Memory B cell (primary cell): Measurements from ENCODE around the gene NKAIN4.

Experiments
- ATAC-seq: fragments of 150-1000 bp; cut with Tn5 transposase; 2 replicates; pipeline ENCODE4 v1.10.0; 2021; ENCODE audit warnings: low read depth, mild to moderate bottlenecking, moderate library complexity
- DNase-seq, 2 donors: peaks; one replicate each; pipeline ENCODE4 v3.0.0; 2022; ENCODE audit warnings: low spot score in 2 of 2
- H3K27ac Mint-ChIP-seq: one replicate; pipeline ENCODE4 v1.8.0; 2022; ENCODE audit warnings: mild to moderate bottlenecking, moderate library complexity, mixed read lengths
- H3K27me3 Mint-ChIP-seq: one replicate; pipeline ENCODE4 v1.8.0; 2022; ENCODE audit warnings: mixed read lengths
- H3K36me3 Mint-ChIP-seq: one replicate; pipeline ENCODE4 v1.8.0; 2022; ENCODE audit warnings: mild to moderate bottlenecking, mixed read lengths
- H3K4me1 Mint-ChIP-seq: one replicate; pipeline ENCODE4 v1.8.0; 2022; ENCODE audit warnings: mixed read lengths
- H3K4me3 Mint-ChIP-seq: one replicate; pipeline ENCODE4 v1.8.0; 2022; ENCODE audit warnings: mild to moderate bottlenecking, moderate library complexity, mixed read lengths
- H3K9me3 Mint-ChIP-seq: one replicate; pipeline ENCODE4 v1.8.0; 2022; ENCODE audit warnings: mixed read lengths

NKAIN4 gene

DNA sequence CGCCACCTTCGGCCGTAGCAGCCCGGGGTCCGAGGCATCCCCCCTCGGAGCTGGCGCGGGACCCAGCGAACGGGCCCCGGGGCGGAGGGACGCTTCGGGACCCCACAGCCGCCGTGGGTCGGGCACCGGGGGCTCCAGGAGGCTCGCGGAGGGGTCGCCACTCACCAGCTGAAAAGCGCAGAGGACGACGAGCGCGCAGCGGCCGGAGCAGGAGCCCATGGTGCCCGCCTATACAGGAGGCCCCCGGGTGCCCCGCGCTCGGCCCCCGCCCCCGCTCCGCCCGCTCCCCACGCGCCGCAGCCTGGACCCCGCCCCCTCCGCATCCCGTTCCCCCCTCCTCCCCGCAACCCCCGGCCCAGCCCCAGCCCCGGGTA lies at the start of gene NKAIN4:
Gene NKAIN4, minus strand, starts transcription at position 232 of the 374 bp plus-strand sequence. Its CDS starts 13 bp downstream, at position 219.
- no peak within 1 kb of the TSS for H3K27ac Mint-ChIP-seq
- DNase-seq (no peak), ATAC-seq (no peak)
- peak within 1 kb of the TSS; percentile 10 for H3K4me3 Mint-ChIP-seq
- H3K36me3 Mint-ChIP-seq, result no peaks in the 10 kb centered on the region
- peaks cover 27% of the 10 kb centered on the region for H3K27me3 Mint-ChIP-seq
- peaks cover 8% of the 10 kb centered on the region for H3K4me1 Mint-ChIP-seq
- no peaks in the 10 kb centered on the region for H3K9me3 Mint-ChIP-seq

DNA sequence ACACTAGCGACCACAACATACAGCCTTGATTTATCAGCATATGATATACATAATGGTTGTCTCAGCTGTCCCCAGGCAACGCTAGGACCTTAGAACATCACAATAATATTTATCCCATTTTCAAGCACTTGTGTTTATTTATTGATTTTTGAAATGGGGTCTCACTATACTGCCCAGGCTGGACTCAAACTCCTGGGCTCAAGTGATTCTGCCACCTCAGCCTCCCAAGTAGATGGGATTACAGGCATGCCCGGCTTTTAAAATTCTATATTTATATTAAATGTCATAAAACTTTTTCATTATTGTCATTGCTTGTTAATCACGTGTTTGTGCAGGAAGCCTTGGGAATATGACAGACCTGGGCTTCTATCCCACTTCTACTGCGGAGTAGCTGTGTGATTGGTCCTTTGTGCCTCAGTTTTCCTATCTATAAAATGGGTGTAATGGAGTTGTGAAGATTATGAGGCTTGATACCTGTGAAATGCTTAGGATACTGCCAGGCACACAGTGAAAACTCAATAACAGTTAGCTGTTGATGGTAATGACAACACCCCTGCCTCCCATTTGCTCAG lies 48.9 kb upstream of the NKAIN4 start:
- peaks cover 2% of the 10 kb centered on the region for H3K36me3 Mint-ChIP-seq
- no peak overlapping the region for H3K4me3 Mint-ChIP-seq
- no peak overlapping the region for H3K27ac Mint-ChIP-seq
- ATAC-seq (no peak), DNase-seq (no peak)
- H3K9me3 Mint-ChIP-seq, result peaks cover 3% of the 10 kb centered on the region
- peaks cover 11% of the 10 kb centered on the region for H3K27me3 Mint-ChIP-seq
- H3K4me1 Mint-ChIP-seq, result no peaks in the 10 kb centered on the region

DNA sequence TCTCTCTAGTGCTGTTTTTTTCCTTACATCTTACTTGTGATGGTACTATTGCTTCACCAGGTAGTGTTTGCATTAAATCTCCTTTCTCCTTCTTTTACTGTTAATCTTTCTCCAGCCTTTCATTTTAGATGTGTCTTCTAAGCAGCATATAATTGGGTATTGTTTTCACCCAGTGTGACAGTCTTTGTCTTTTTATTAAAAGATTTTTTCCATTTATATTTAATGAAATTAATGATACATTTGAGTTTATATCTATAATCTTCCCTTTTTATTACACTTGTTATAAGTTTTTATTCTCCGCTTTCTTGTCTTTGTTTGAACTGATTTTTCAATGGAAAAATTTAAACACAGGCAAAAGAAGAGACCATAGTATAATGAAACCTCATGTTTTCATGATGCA lies 47.4 kb upstream of the NKAIN4 start:
- peaks cover 3% of the 10 kb centered on the region for H3K9me3 Mint-ChIP-seq
- no peak overlapping the region for H3K4me3 Mint-ChIP-seq
- peaks cover 11% of the 10 kb centered on the region for H3K27me3 Mint-ChIP-seq
- no peaks in the 10 kb centered on the region for H3K4me1 Mint-ChIP-seq
- no peak for ATAC-seq
- no peak for DNase-seq
- H3K27ac Mint-ChIP-seq, result no peak overlapping the region
- H3K36me3 Mint-ChIP-seq, result peaks cover 2% of the 10 kb centered on the region

DNA sequence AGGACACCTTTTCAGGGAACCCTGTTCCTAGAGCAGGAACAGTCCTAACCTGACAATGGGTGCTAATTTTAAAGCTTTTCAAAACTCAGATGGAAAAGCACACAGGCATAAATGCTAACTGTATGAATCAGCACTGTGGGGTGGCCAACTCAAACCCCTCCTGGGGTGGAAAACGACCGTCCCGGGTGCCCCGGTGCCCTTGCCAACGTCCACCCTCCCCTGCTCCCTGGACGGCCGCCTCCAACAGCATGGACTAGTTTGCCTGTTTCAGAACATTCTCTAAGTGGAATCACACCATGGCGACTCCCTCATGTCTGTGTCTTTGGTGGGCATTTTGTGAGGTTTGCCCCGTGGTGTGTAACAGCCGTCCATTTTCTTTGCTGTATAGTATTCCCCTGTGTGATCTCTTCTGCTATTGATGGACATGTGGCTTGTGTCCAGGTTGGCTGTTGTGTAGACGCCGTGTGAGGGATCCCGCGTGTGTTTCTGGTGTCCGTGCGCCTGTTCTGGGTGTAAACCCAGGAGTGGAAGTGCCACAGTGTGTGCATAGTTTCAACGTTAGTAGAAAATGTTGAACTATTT lies 44.6 kb upstream of the NKAIN4 start:
- peaks cover 3% of the 10 kb centered on the region for H3K9me3 Mint-ChIP-seq
- H3K4me1 Mint-ChIP-seq, result no peaks in the 10 kb centered on the region
- peaks cover 2% of the 10 kb centered on the region for H3K36me3 Mint-ChIP-seq
- DNase-seq (no peak), ATAC-seq (no peak)
- H3K27ac Mint-ChIP-seq, result no peak overlapping the region
- no peak overlapping the region for H3K4me3 Mint-ChIP-seq
- peaks cover 16% of the 10 kb centered on the region for H3K27me3 Mint-ChIP-seq

DNA sequence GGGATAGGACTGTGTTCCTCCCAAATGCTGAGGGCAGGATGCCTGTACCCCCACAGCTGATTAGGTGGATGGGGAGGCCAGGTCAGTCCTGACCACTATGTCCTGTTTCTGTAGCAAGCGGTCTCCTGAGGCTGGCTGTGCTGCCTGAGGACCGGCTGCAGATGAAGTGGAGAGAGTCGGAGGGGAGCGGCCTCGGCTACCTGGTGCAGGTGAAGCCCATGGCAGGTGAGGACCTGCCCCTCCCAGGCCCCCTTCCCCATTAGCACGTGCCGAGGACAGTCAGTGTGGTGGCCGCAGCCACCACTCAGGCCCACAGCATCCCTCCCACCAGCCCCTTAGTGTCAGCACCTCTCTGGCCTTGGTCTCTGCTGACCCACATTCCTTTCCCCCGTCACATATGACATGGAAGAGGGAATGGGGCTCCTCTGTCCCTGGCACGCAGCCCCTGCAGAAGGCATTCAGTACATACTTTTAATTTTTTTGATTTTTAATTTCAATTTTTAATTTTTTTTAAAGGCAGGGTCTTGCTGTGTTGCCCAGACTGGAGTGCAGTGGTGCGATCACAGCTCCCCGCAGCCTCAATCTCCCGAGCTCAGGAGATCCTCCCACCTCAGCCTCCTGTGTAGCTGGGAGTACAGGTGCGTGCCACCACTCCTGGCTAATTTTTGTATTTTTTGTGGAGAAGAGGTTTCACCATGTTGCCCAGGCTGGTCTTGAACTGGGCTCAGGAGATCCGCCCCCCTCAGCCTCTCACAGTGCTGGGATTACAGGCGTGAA lies 43.7 kb upstream of the NKAIN4 start:
- H3K27me3 Mint-ChIP-seq, result peaks cover 16% of the 10 kb centered on the region
- no peak overlapping the region for H3K4me3 Mint-ChIP-seq

DNA sequence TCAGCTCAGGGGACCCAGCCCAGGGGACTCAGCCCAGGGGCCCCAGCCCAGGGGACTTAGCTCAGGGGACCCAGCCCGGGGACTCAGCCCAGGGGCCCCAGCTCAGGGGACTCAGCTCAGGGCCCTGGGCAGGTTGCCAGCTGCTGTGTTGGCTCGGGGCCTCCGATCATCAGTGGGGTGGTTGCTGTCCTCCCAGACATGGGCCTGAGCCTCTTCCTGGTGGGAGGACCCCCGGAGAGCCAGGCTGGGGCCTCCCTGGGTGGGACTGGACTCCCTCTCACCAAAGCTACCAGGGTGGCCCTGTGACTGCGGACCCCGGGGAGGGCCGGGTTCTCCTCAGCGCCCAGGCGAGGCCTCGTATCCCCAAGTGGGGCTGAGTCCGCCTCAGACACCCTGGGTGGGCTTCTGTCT lies 43.1 kb upstream of the NKAIN4 start:
- Mint-ChIP-seq H3K9me3 (peaks cover 3% of the 10 kb centered on the region), H3K4me1 (no peaks in the 10 kb centered on the region), H3K27ac (no peak overlapping the region), H3K36me3 (no peaks in the 10 kb centered on the region), H3K27me3 (peaks cover 12% of the 10 kb centered on the region), H3K4me3 (no peak overlapping the region)
- no peak for DNase-seq
- no peak for ATAC-seq

More for the DNA sequence above, 43.7 kb upstream of the NKAIN4 start:
- no peak overlapping the region for H3K27ac Mint-ChIP-seq
- DNase-seq, result no peak
- H3K36me3 Mint-ChIP-seq, result peaks cover 2% of the 10 kb centered on the region
- peaks cover 3% of the 10 kb centered on the region for H3K9me3 Mint-ChIP-seq
- H3K4me1 Mint-ChIP-seq, result no peaks in the 10 kb centered on the region
- ATAC-seq, result no peak

DNA sequence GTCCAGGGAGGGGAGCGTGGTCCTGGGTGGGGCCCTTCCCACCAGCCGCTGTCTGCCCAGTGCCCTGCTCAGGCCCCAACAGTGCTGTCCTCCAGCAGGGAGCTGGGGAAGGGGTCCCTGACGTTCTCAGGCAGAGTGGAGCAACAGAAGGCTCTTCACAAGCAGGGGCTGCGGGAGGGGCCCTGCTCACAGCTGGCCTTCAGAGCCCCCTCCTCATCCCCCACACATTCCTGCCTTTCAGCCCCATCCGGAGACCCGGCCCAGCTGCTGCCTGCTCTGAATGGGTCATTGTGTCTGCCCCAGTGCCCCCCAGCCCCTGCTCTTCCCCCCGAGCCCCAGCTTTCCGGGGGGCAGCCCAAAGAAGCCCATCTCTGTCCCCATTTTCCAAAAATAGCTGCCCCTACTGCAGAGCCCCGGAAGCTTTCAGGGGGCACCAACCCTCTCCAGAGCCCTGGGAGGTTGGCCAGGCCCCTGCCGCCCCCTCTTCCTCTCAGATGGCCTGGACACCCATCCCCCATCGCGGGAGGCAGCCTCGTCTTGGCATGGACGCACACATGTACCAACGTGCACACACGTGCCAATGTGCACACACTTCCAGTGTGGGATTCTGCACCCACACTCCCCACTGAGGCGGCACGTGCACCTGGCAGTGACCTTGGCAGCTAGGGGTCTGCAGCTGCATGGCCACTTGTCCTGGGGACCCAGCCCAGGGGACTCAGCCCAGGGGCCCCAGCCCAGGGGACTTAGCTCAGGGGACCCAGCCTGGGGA lies 42.5 kb upstream of the NKAIN4 start:
- Mint-ChIP-seq H3K4me3 (no peak overlapping the region), H3K4me1 (no peaks in the 10 kb centered on the region), H3K27ac (no peak overlapping the region), H3K9me3 (peaks cover 3% of the 10 kb centered on the region), H3K27me3 (peaks cover 12% of the 10 kb centered on the region), H3K36me3 (no peaks in the 10 kb centered on the region)
- DNase-seq (no peak), ATAC-seq (no peak)

DNA sequence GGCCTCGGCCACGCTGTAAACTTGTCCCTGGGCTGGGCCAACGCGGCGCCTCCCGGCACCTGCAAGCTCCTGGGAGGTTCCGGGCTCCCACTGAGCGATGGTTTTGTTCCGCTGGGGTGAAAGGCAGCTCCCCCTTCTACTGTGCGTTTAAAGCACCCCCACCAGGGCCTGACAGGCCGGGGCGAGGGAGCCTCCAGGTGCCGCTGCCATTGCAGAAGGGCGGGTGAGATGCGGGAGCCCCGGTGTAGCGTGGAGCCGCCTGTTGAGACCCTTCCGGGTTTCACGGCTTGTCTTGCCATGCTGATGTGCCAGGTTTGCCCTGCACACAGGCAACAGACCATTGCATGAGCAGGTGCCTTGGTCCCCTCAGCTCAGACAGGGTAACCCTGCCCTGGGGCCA lies 41.6 kb upstream of the NKAIN4 start:
- no peak overlapping the region for H3K27ac Mint-ChIP-seq
- H3K4me3 Mint-ChIP-seq, result no peak overlapping the region
- peaks cover 8% of the 10 kb centered on the region for H3K27me3 Mint-ChIP-seq
- DNase-seq (no peak), ATAC-seq (no peak)
- H3K9me3 Mint-ChIP-seq, result no peaks in the 10 kb centered on the region
- no peaks in the 10 kb centered on the region for H3K4me1 Mint-ChIP-seq
- no peaks in the 10 kb centered on the region for H3K36me3 Mint-ChIP-seq

DNA sequence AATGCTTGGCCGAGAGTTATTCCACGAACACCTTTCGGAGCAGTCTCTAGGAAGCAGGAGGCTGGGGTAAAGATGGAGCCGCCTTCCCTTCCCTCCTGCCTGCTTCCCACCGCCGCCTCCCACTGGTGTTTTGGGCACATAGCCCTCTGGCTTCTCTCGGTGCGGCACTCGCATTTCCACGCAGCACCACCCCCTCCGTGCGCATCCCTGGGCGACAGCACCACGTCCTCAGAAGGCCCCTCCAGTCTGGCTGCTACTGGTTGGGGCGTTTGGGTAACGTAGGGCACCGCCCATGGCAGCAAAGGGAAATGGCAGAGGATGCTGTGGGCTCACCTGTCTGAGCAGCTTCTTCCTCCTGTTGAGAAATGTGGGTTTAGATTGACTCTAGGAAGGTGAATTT lies 41.2 kb upstream of the NKAIN4 start:
- DNase-seq (no peak), ATAC-seq (no peak)
- Mint-ChIP-seq H3K36me3 (no peaks in the 10 kb centered on the region), H3K4me3 (no peak overlapping the region), H3K27ac (no peak overlapping the region), H3K4me1 (no peaks in the 10 kb centered on the region), H3K9me3 (no peaks in the 10 kb centered on the region), H3K27me3 (peaks cover 8% of the 10 kb centered on the region)

DNA sequence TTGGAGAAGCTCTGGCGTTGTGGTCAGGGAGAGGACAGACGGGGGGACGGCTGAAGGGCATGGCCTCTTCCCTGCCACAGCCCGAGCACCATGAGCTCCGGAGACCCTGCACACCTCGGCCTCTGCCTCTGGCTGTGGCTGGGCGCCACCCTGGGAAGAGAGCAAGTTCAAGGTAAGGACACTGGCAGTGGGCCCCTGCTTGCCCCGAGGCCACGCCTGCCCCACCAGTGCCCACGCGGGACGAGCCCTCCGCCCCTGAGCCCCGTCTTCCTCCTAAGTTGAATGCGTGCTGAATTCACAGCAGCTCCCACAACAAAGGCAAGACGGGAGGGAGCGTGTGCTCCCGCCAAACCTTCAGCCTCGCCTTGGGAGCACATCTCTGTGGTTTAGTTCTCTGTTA lies 40.8 kb upstream of the NKAIN4 start:
- no peaks in the 10 kb centered on the region for H3K9me3 Mint-ChIP-seq
- no peak overlapping the region for H3K4me3 Mint-ChIP-seq
- no peak overlapping the region for H3K27ac Mint-ChIP-seq
- H3K4me1 Mint-ChIP-seq, result no peaks in the 10 kb centered on the region
- H3K36me3 Mint-ChIP-seq, result no peaks in the 10 kb centered on the region
- no peak for DNase-seq
- peaks cover 8% of the 10 kb centered on the region for H3K27me3 Mint-ChIP-seq
- no peak for ATAC-seq

DNA sequence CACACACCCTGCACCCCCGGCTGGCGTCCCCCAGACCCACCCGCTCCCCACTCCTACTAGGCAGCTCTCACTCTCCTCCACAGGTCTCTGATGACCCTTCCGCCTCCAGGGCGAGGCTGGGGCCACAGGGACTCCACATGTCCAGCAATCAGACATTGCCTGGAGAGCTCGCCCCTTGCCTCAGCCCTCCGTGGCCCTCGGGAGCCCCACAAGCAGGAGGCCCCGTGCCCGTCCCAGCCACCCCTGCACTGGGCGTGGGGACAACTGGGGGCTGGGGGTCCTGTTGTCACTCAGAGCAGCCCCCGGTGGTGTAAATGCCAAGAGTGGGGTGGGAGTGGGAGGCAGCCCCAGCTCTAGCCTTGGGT lies 40.3 kb upstream of the NKAIN4 start:
- H3K36me3 Mint-ChIP-seq, result no peaks in the 10 kb centered on the region
- ATAC-seq (no peak), DNase-seq (no peak)
- no peak overlapping the region for H3K27ac Mint-ChIP-seq
- no peaks in the 10 kb centered on the region for H3K4me1 Mint-ChIP-seq
- H3K9me3 Mint-ChIP-seq, result no peaks in the 10 kb centered on the region
- peaks cover 8% of the 10 kb centered on the region for H3K27me3 Mint-ChIP-seq
- no peak overlapping the region for H3K4me3 Mint-ChIP-seq

DNA sequence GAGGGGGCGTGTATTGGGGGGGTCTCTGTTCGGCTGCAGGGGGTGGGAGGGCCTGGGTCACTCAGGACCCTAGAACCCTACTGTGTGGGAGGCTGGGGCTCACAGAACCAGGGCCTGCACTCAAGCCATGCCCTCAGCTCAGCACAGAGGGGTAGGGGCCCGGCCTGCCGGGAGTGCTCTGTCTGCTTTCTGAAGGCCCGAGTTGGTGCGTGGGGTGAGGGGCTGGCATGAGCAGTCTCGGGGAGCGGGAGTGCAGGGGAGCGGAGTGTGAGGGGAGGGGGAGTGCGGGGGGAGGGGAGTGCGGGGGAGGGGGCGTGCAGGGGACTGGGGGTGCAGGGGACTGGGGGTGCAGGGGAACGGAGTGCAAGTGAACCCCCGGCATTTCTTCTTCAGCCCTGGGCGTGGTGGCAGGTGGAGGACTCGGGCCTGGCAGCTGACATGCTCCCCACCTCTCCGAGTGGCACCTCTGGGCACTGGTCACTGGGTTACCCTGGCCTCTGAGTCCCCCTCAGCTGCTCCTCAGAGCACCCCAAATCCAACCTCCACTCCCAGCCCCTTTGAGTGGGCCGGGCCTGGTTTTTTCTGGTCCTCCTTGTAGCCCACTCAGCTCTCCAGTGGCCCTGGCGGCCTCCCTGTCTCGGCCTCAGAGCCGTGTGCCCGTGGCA lies 39.7 kb upstream of the NKAIN4 start:
- no peaks in the 10 kb centered on the region for H3K4me1 Mint-ChIP-seq
- peaks cover 5% of the 10 kb centered on the region for H3K27me3 Mint-ChIP-seq
- H3K27ac Mint-ChIP-seq, result no peak overlapping the region
- H3K4me3 Mint-ChIP-seq, result no peak overlapping the region
- DNase-seq (no peak), ATAC-seq (no peak)
- no peaks in the 10 kb centered on the region for H3K9me3 Mint-ChIP-seq
- no peaks in the 10 kb centered on the region for H3K36me3 Mint-ChIP-seq

DNA sequence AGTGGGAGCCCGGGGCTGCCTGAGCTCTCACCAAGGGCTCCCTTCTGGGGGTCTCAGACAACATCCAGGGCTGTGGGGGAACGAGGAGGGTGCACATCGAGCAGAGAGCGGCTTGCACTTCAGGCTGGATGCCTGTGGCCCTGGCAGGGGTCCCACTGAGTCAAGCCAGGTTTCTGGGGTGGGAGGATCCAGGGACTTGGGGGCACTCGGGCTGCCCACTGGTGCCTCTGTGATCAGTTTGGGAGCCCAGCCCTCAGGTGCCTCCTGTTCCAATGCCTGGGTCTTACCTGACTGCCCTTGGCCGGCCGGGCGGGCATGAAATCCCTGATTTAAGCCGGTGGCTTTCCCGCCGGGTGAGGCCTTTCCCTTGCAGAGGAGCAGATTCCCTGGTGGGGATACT lies 39.2 kb upstream of the NKAIN4 start:
- DNase-seq, result no peak
- no peaks in the 10 kb centered on the region for H3K9me3 Mint-ChIP-seq
- H3K27me3 Mint-ChIP-seq, result peaks cover 4% of the 10 kb centered on the region
- H3K4me1 Mint-ChIP-seq, result no peaks in the 10 kb centered on the region
- H3K4me3 Mint-ChIP-seq, result no peak overlapping the region
- no peak overlapping the region for H3K27ac Mint-ChIP-seq
- H3K36me3 Mint-ChIP-seq, result peaks cover 3% of the 10 kb centered on the region
- ATAC-seq, result no peak

DNA sequence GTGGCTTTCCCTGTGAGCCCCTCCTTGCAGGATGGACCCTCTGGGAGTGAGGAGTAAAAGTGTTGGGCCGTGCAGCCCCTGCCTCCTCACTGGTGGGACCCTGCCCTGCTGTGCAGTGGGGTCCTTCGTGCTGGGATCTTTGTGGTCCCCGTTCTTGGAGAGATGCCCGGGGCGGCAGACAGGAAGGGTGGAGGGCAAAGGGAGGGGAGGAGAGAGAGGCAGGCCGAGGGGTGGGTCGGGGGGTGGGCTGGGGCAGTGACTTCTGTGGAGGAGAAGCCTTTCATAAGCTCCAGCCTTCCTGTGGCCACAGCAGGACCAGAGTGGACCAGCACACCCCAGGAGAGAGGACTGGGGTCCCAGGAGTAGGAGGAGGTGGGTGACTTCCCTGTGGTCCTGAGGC lies 38.6 kb upstream of the NKAIN4 start, which contains the start of gene COL20A1:
Gene COL20A1, plus strand, starts transcription at position 283 of the 400 bp plus-strand sequence. CDS start 1,922 bp downstream, outside the sequence.
- H3K27me3 Mint-ChIP-seq, result peaks cover 4% of the 10 kb centered on the region
- no peaks in the 10 kb centered on the region for H3K9me3 Mint-ChIP-seq
- H3K27ac Mint-ChIP-seq, result no peak within 1 kb of the TSS
- H3K4me1 Mint-ChIP-seq, result no peaks in the 10 kb centered on the region
- DNase-seq (no peak), ATAC-seq (no peak)
- no peak within 1 kb of the TSS for H3K4me3 Mint-ChIP-seq
- peaks cover 6% of the 10 kb centered on the region for H3K36me3 Mint-ChIP-seq
